H1 (cell line): ENCODE data around the gene CST7. TPM values are rescaled to one million over a fixed set of nuclear protein-coding genes. Genes with fewer than 3 reads are reported as not detected.

ENCODE experiments used
- CTCF ChIA-PET: fragments of 300-600 bp; sonication (Branson Sonifier 250); formaldehyde crosslinking; loops from one replicate; lab custom pipeline; 2021; ENCODE audit not compliant: partially characterized antibody; lab: Charles Lee
- POLR2A ChIA-PET: fragments of 300-600 bp; sonication (Branson Sonifier 250); formaldehyde crosslinking; loops from one replicate; lab custom pipeline; 2021; ENCODE audit warnings: inconsistent platforms; ENCODE audit not compliant: partially characterized antibody; lab: Charles Lee
- DNase-seq, 2 experiments: peaks; one replicate each; pipeline versions ENCODE4 v3.0.0 to v3.0.0-alpha.2; 2010 to 2022; ENCODE audit warnings: low spot score in 2 of 2, low read depth in 1 of 2, mixed read lengths in 1 of 2
- FAIRE-seq: peaks from 2 replicates; lab custom pipeline; 2011; peaks lifted over from hg19 to GRCh38; lab: Jason Lieb, UNC
- H2AFZ ChIP-seq: 2 replicates; pipeline ENCODE4 v1.8.1; 2012; ENCODE audit warnings: low read length, inconsistent platforms
- H2AK5ac ChIP-seq: 2 replicates; pipeline ENCODE4 v1.6.1; 2013; ENCODE audit warnings: low read depth, low read length
- H2BK120ac ChIP-seq: replicated peaks from 2 replicates; pipeline ENCODE3; 2013; ENCODE audit warnings: low read depth, low read length, inconsistent platforms
- H2BK12ac ChIP-seq: 2 replicates; pipeline ENCODE4 v1.6.1; 2013; ENCODE audit warnings: low read depth, low read length
- H2BK15ac ChIP-seq: 2 replicates; pipeline ENCODE4 v1.6.1; 2013; ENCODE audit warnings: low read length
- H2BK20ac ChIP-seq: 2 replicates; pipeline ENCODE4 v1.6.1; 2013; ENCODE audit warnings: low read length
- H2BK5ac ChIP-seq: 2 replicates; pipeline ENCODE4 v1.6.1; 2013; ENCODE audit warnings: low read depth, low read length
- H3K14ac ChIP-seq: 2 replicates; pipeline ENCODE4 v1.6.1; 2013; ENCODE audit warnings: inconsistent platforms; ENCODE audit not compliant: insufficient read length
- H3K18ac ChIP-seq: 2 replicates; pipeline ENCODE4 v1.6.1; 2013; ENCODE audit warnings: low read length; ENCODE audit errors: extremely low read depth
- H3K23ac ChIP-seq: 2 replicates; pipeline ENCODE4 v1.6.1; 2013; ENCODE audit warnings: inconsistent platforms; ENCODE audit not compliant: insufficient read length
- H3K23me2 ChIP-seq: 2 replicates; pipeline ENCODE4 v1.6.1; 2013; ENCODE audit warnings: low read depth, low read length
- H3K27ac ChIP-seq: 2 replicates; pipeline ENCODE4 v1.6.1; 2011; ENCODE audit warnings: low read depth, low read length, inconsistent platforms
- H3K27me3 ChIP-seq, 4 experiments: replicated peaks in 1 of 4; 1 replicate in 1 of 4; 2 replicates in 3 of 4; pipeline versions ENCODE4 v1.6.1 to v1.8.1; 2011 to 2013; ENCODE audit warnings: low read length in 3 of 4, mild to moderate bottlenecking in 3 of 4, inconsistent platforms in 2 of 4, mixed read lengths in 2 of 4, moderate library complexity in 1 of 4; ENCODE audit not compliant: control insufficient read depth in 3 of 4, insufficient read depth in 3 of 4; ENCODE audit errors: extremely low read depth in 1 of 4
- H3K36me3 ChIP-seq, 4 experiments: 2 replicates each; pipeline versions ENCODE4 v1.6.1 to v1.8.1; 2011 to 2013; ENCODE audit warnings: mild to moderate bottlenecking in 4 of 4, low read length in 3 of 4, moderate library complexity in 2 of 4, control low read depth in 1 of 4, inconsistent platforms in 1 of 4; ENCODE audit not compliant: insufficient read depth in 4 of 4, control insufficient read depth in 2 of 4
- H3K4ac ChIP-seq: replicated peaks from 2 replicates; pipeline ENCODE3; 2013; ENCODE audit warnings: low read length, low read depth, mixed read lengths, inconsistent platforms; ENCODE audit not compliant: insufficient read length
- H3K4me1 ChIP-seq, 4 experiments: replicated peaks in 1 of 4; 1 replicate in 1 of 4; 2 replicates in 3 of 4; pipeline versions ENCODE4 v1.6.1 to v1.8.1; 2011 to 2013; ENCODE audit warnings: low read length in 3 of 4, inconsistent platforms in 2 of 4, mixed read lengths in 1 of 4; ENCODE audit not compliant: insufficient read depth in 4 of 4, control insufficient read depth in 3 of 4
- H3K4me2 ChIP-seq, 2 experiments: 2 replicates each; pipeline versions ENCODE4 v1.6.1 to v1.8.1; 2011 to 2013; ENCODE audit warnings: low read depth in 2 of 2, low read length in 2 of 2, control low read depth in 1 of 2, inconsistent platforms in 1 of 2, mild to moderate bottlenecking in 1 of 2; ENCODE audit not compliant: insufficient read depth in 1 of 2
- H3K4me3 ChIP-seq, 4 experiments: fragments of 200-600, 300-600 bp in 1 of 4; sonication (generic), shearing (Covaris generic), sonication (Bioruptor Twin) in 1 of 4; 2 replicates each; pipeline versions ENCODE4 v1.5.1 to v1.8.1; 2011 to 2016; ENCODE audit warnings: low read length in 4 of 4, low read depth in 3 of 4, control low read depth in 2 of 4, inconsistent platforms in 2 of 4, mild to moderate bottlenecking in 2 of 4, mixed read lengths in 1 of 4, moderate library complexity in 1 of 4; ENCODE audit not compliant: insufficient read depth in 2 of 4; ENCODE audit errors: extremely low read depth in 1 of 4
- H3K56ac ChIP-seq: replicated peaks from 2 replicates; pipeline ENCODE3; 2013; ENCODE audit warnings: low read depth, mild to moderate bottlenecking, mixed read lengths, low read length, inconsistent platforms; ENCODE audit not compliant: insufficient read length
- H3K79me1 ChIP-seq: 2 replicates; pipeline ENCODE4 v1.6.1; 2013; ENCODE audit warnings: low read depth, low read length, control low read depth
- H3K79me2 ChIP-seq, 2 experiments: 2 replicates each; pipeline versions ENCODE4 v1.6.1 to v1.8.1; 2012 to 2013; ENCODE audit warnings: low read length in 2 of 2, mild to moderate bottlenecking in 2 of 2, inconsistent platforms in 1 of 2; ENCODE audit not compliant: insufficient read depth in 2 of 2, control insufficient read depth in 1 of 2
- H3K9ac ChIP-seq, 4 experiments: replicated peaks in 1 of 4; 1 replicate in 1 of 4; 2 replicates in 3 of 4; pipeline versions ENCODE4 v1.6.1 to v1.8.1; 2011 to 2013; ENCODE audit warnings: low read depth in 3 of 4, low read length in 3 of 4, control low read depth in 2 of 4, mild to moderate bottlenecking in 2 of 4, moderate library complexity in 2 of 4, inconsistent platforms in 1 of 4; ENCODE audit errors: extremely low read depth in 1 of 4
- H3K9me3 ChIP-seq, 2 experiments: 2 replicates each; pipeline versions ENCODE4 v1.6.1 to v1.8.1; 2012 to 2013; ENCODE audit warnings: mild to moderate bottlenecking in 2 of 2, moderate library complexity in 2 of 2, control low read depth in 1 of 2, inconsistent platforms in 1 of 2, low read depth in 1 of 2, low read length in 1 of 2, mixed read lengths in 1 of 2; ENCODE audit not compliant: insufficient read depth in 2 of 2
- H4K20me1 ChIP-seq, 2 experiments: replicated peaks in 1 of 2; 2 replicates each; pipeline versions ENCODE3 to v1.8.1; 2011 to 2013; ENCODE audit warnings: inconsistent platforms in 2 of 2, low read length in 2 of 2, mild to moderate bottlenecking in 1 of 2; ENCODE audit not compliant: insufficient read depth in 2 of 2, control insufficient read depth in 1 of 2
- H4K5ac ChIP-seq: 2 replicates; pipeline ENCODE4 v1.6.1; 2013; ENCODE audit warnings: low read length, low read depth, mixed read lengths, inconsistent platforms; ENCODE audit not compliant: insufficient read length
- H4K8ac ChIP-seq: 2 replicates; pipeline ENCODE4 v1.8.0; 2013; ENCODE audit warnings: mild to moderate bottlenecking, moderate library complexity, low read length, inconsistent platforms; ENCODE audit not compliant: insufficient read depth; ENCODE audit errors: extremely low read depth
- H4K91ac ChIP-seq: replicated peaks from 2 replicates; pipeline ENCODE3; 2013; ENCODE audit warnings: low read length, mixed read lengths, inconsistent platforms; ENCODE audit not compliant: insufficient read length
- ATF2 ChIP-seq: IDR thresholded peaks from 2 replicates; pipeline ENCODE4 v1.6.1; 2012; ENCODE audit warnings: low read length, inconsistent platforms
- CBX8 ChIP-seq: fragments of 300-800, 300-1000 bp; sonication (generic); IDR thresholded peaks from 2 replicates; pipeline ENCODE4 v1.7.1; 2016; ENCODE audit warnings: low read depth, low read length, borderline replicate concordance
- CHD1 ChIP-seq: IDR thresholded peaks from 2 replicates; pipeline ENCODE4 v1.6.1; 2012; ENCODE audit warnings: low read depth, low read length, improper control_type of control experiment
- EGR1 ChIP-seq: IDR thresholded peaks from 2 replicates; pipeline ENCODE4 v1.6.1; 2011; ENCODE audit warnings: low read depth, low read length, borderline replicate concordance
- EP300 ChIP-seq, 2 experiments: IDR thresholded peaks; 1 replicate in 1 of 2; 2 replicates in 1 of 2; pipeline ENCODE4 v1.6.1; 2011 to 2012; ENCODE audit warnings: low read depth in 2 of 2, low read length in 2 of 2, mild to moderate bottlenecking in 2 of 2, borderline replicate concordance in 1 of 2, inconsistent platforms in 1 of 2, moderate library complexity in 1 of 2
- KDM1A ChIP-seq: fragments of 200-600, 300-600 bp; sonication (generic); IDR thresholded peaks from 2 replicates; pipeline ENCODE4 v1.7.1; 2016; ENCODE audit warnings: mild to moderate bottlenecking, low read length, borderline replicate concordance
- KDM5A ChIP-seq: fragments of 200-600 bp; IDR thresholded peaks from 2 replicates; pipeline ENCODE4 v1.7.1; 2012; ENCODE audit warnings: mild to moderate bottlenecking, low read length, inconsistent platforms, mixed read lengths
- MAFK ChIP-seq: IDR thresholded peaks from 2 replicates; pipeline ENCODE4 v1.6.1; 2012; ENCODE audit warnings: low read depth, mild to moderate bottlenecking, improper control_type of control experiment, low read length
- POLR2A ChIP-seq, 2 experiments: IDR thresholded peaks; 1 replicate in 1 of 2; 2 replicates in 1 of 2; pipeline ENCODE4 v1.6.1; 2011; ENCODE audit warnings: low read depth in 2 of 2, low read length in 2 of 2, mild to moderate bottlenecking in 2 of 2; ENCODE audit errors: control extremely low read depth in 1 of 2
- POU5F1 ChIP-seq: IDR thresholded peaks from 2 replicates; pipeline ENCODE4 v1.6.1; 2011; ENCODE audit warnings: low read depth, mild to moderate bottlenecking, low read length, moderate library complexity
- YY1 ChIP-seq: IDR thresholded peaks from 2 replicates; pipeline ENCODE4 v1.6.1; 2011; ENCODE audit warnings: low read depth, mild to moderate bottlenecking, low read length
- WGBS, 2 experiments: shearing (Covaris generic) in 1 of 2; methylation state at CpG; one replicate each; pipeline versions ENCODE4 v1.1.6 to v1.1.7; 2013 to 2015; ENCODE audit warnings: low lambda C conversion rate in 2 of 2, mixed read lengths in 2 of 2, inconsistent platforms in 1 of 2, low coverage in 1 of 2, missing lambda C conversion rate in 1 of 2; ENCODE audit not compliant: insufficient replicate concordance in 2 of 2, insufficient coverage in 1 of 2, insufficient read length in 1 of 2; ENCODE audit errors: extremely low coverage in 1 of 2, missing lambda C conversion rate in 1 of 2; 5-methylcytosine and 5-hydroxymethylcytosine counted together
- polyA plus RNA-seq, 7 experiments: library from polyadenylated mRNA; depleted of rRNA in 3 of 7; stranded (reverse) in 5 of 7; unstranded in 2 of 7; fragments of >200 nt in 5 of 7; fragments of 200-250 nt in 2 of 7; gene quantifications; 1 replicate in 5 of 7; 2 replicates in 1 of 7; 4 replicates in 1 of 7; pipeline versions ENCODE4 v1.2.1 to v1.2.3, GENCODE V29; 2011 to 2013; ENCODE audit warnings: missing spikeins in 2 of 7, mixed read lengths in 2 of 7
- total RNA-seq: library from RNA; stranded (reverse); fragmentation: NEBNext Ultra II Directional; extraction: Animal tissue kit (Norgen Biotek cat#: 25700); gene quantifications from 2 replicates; pipeline ENCODE4 v1.2.1, GENCODE V29; 2021

CST7 gene
- total and polyA plus RNA-seq, 2 of the 8 experiments (the other 6 are each of a cell fraction or from before 2014, with no cell fraction given), result not detected

GRCh38 chr20:24987873-24988835 lies 39.1 kb downstream of the CST7 start:
- Histone ChIP-seq H3K56ac (no peak overlapping the region), H3K4me3 (no peak overlapping the region), H2BK20ac (no peak overlapping the region), H2AK5ac (no peak overlapping the region), H4K5ac (no peak overlapping the region), H2AFZ (no peak overlapping the region), H4K20me1 (peaks cover 0 to 6% of the 10 kb centered on the region in 2 experiments), H2BK5ac (no peak overlapping the region), H3K9me3 (no peaks in the 10 kb centered on the region), H4K91ac (no peak overlapping the region), H3K18ac (no peak overlapping the region), H2BK12ac (no peak overlapping the region), H3K14ac (no peak overlapping the region), H2BK15ac (no peak overlapping the region), H3K9ac (no peak overlapping the region; a peak in 1 of 7 replicates), H3K79me2 (peaks cover 6 to 74% of the 10 kb centered on the region in 2 experiments), H4K8ac (no peak overlapping the region), H3K4me2 (no peak overlapping the region), H3K27me3 (no peaks in the 10 kb centered on the region), H3K23ac (no peak overlapping the region), H3K4ac (no peak overlapping the region), H3K23me2 (peaks cover 3% of the 10 kb centered on the region), H3K79me1 (peaks cover 10% of the 10 kb centered on the region), H2BK120ac (no peak overlapping the region), H3K27ac (no peak overlapping the region), H3K4me1 (peaks cover 0 to 7% (median 0%) of the 10 kb centered on the region in 4 experiments; a peak in 1 of 7 replicates), H3K36me3 (peaks cover 0 to 3% (median 0%) of the 10 kb centered on the region in 4 experiments; a peak in 1 of 8 replicates)
- ChIA-PET CTCF (no interaction called here), POLR2A (no interaction called here)
- FAIRE-seq, result no peak
- no peak for DNase-seq
- WGBS, 2 experiments, result 91% methylated on average over 7 of the region's 7 CpGs; no CpG with 5 or more reads in 1 of the 2 experiments
- TF ChIP-seq CHD1 (no peak), CBX8 (no peak), EGR1 (no peak), POLR2A (IDR thresholded peaks at IDR 0.05; ENCODE audit: control extremely low read depth in 1 of 2, low read depth in 2 of 2, low read length in 2 of 2) (no peak), POU5F1 (no peak), EP300 (IDR thresholded peaks at IDR 0.05; ENCODE audit: borderline replicate concordance in 1 of 2, low read depth in 2 of 2, low read length in 2 of 2) (no peak), MAFK (no peak), YY1 (no peak), KDM5A (no peak), KDM1A (no peak), ATF2 (no peak)
